GM12872 (cell line): ENCODE measurements around the gene RSBN1L.

Experiments
- TF ChIP-seq, protein P1 (sequence below): IDR thresholded peaks from 3 replicates; pipeline ENCODE4 v1.5.1; 2011; ENCODE audit warnings: low read depth, mild to moderate bottlenecking, low read length, moderate library complexity; ENCODE audit not compliant: insufficient read depth

RSBN1L gene

DNA sequence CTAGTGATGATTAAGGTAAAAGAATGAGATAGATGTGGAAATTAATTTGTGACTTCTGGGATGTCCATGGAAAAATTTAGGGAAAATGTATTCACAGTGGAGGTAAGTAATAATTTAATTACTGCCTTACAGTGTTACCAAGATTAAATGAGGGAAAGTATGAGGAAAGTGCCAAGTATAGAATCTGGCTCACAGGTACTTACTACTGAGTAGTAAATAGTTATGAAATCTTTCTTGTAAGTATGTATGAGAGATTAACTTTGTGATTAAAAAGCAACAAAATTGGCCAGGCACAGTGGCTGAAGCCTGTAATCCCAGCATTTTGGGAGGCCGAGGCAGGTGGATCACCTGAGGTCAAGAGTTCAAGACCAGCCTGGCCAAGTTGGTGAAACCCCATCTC lies 42.1 kb downstream of the RSBN1L start:
- TF ChIP-seq, protein P1, sequence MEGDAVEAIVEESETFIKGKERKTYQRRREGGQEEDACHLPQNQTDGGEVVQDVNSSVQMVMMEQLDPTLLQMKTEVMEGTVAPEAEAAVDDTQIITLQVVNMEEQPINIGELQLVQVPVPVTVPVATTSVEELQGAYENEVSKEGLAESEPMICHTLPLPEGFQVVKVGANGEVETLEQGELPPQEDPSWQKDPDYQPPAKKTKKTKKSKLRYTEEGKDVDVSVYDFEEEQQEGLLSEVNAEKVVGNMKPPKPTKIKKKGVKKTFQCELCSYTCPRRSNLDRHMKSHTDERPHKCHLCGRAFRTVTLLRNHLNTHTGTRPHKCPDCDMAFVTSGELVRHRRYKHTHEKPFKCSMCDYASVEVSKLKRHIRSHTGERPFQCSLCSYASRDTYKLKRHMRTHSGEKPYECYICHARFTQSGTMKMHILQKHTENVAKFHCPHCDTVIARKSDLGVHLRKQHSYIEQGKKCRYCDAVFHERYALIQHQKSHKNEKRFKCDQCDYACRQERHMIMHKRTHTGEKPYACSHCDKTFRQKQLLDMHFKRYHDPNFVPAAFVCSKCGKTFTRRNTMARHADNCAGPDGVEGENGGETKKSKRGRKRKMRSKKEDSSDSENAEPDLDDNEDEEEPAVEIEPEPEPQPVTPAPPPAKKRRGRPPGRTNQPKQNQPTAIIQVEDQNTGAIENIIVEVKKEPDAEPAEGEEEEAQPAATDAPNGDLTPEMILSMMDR: no peak

DNA sequence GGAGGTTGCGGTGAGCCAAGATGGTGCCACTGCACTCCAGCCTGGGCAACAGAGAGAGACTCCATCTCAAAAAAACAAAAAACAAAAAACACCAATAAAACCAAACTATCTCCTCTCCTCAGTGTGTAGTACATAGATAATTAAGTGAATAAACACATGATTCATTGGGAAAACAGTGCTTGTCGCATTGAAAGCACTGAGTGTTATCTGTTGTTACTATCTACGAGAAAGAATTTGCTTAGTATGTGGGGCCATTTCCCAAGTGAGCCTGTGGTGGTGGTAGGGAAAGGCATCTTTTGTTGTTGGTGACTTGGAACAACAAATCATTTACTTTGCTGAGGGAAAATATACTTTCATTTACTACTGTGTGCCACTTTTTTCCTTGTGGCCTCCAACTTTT lies 42.6 kb downstream of the RSBN1L start:
- TF ChIP-seq, protein P1: no peak

DNA sequence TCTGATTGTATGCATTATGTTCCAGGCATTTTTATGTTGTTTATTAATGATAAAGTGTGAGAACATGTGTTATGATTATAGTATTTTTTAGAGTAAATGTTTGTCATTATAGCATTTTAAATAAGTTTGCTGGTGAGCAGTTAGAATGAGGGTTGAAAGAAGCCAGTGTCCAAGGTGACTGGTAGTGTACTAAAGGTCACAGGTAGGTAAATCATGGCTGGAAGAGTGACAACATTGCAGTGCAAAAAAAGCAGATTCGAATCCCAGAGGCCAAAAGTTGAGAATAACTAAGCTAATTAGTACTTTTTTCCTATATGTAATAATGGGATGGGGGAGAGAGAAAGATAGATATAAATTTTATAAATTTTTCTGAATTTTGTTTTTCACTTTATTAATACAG lies 44.0 kb downstream of the RSBN1L start:
- TF ChIP-seq, protein P1: no peak

DNA sequence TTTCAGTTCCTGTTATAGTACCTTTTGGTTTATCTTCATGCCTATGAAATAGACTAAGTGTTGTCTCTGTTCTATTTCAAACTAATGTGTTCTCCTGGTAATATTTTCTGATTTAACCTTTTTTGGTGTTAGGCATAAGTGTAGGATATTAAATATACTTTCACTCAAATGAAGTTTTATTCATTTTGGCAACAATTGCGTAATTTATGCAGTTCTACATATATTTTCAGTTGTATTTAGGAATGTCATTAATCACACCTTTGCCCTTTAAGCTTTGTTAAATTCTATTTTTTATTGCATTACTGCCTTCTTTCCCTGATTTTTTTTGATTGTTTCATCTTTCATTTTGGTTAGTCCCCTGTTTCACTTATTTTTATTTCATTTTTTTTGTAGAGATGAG lies 47.3 kb downstream of the RSBN1L start:
- TF ChIP-seq, protein P1: no peak

DNA sequence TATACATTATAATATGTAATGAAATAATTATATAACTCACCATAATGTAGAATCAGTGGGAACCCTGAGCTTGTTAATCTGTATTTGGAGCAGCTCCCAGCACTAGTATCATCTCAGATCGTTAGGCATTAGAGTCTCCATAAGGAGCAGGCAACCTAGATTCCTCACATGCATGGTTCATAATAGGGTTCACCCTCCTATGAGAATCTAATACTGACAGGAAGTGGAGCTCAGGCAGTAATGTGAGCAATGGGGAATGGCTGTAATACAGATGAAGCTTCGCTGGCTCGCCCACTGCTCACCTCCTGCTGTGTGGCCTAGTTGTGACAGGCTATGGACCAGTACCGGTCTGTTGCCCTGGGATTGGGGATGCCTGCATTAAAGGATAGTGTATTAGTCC lies 49.5 kb downstream of the RSBN1L start:
- TF ChIP-seq, protein P1: no peak

DNA sequence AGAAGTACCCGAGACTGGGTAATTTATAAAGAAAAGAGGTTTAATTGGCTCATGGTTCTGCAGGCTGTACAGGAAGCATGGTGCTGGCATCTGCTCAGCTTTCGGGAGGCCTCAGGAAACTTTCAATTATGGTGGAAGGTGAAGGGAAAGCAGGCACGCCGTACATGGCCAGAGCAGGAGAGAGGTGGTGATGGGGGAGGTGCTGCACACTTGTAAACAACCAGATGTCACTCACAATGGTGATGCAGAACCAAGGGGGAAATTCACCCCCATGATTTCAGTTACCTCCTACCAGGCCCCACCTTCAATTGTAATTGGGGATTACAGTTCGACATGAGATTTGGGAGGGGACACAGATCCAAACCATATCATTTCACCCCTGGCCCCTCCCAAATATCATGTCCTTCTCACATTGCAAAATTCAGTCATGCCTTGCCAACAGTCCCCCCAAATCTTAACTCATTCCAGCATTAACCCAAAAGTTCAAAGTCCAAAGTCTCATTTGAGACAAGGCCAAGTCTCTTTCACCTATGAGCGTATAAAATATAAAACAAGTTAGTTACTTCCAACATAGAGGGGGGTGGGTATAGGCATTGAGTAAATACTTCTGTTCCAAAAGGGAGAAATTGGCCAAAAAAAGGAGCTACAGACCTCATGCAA lies 50.0 kb downstream of the RSBN1L start:
- TF ChIP-seq, protein P1: no peak

DNA sequence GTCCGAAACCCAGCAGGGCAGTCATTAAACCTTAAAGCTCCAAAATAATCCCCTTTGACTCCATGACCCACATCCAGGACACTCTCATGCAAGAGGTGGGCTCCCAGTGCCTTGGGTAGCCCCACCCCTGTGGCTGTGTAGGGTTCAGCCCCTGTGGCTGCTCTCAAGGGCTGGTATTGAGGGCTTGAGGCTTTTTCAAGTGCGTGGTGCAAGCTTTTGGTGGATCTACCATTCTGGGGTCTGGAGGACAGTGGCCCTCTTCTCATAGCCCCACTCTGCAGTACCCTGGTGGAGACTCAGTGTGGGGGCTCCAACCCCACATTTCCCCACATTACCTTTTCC lies 50.5 kb downstream of the RSBN1L start:
- TF ChIP-seq, protein P1: no peak
